H1 (cell line): ENCODE data around the gene RNASE4. TPM values are rescaled to one million over a fixed set of nuclear protein-coding genes. Genes with fewer than 3 reads are reported as not detected.

Experiments
- CTCF ChIA-PET: fragments of 300-600 bp; sonication (Branson Sonifier 250); formaldehyde crosslinking; loops from one replicate; lab custom pipeline; 2021; ENCODE audit not compliant: partially characterized antibody; lab: Charles Lee
- POLR2A ChIA-PET: fragments of 300-600 bp; sonication (Branson Sonifier 250); formaldehyde crosslinking; loops from one replicate; lab custom pipeline; 2021; ENCODE audit warnings: inconsistent platforms; ENCODE audit not compliant: partially characterized antibody; lab: Charles Lee
- DNase-seq, 2 experiments: peaks; one replicate each; pipeline versions ENCODE4 v3.0.0 to v3.0.0-alpha.2; 2010 to 2022; ENCODE audit warnings: low spot score in 2 of 2, low read depth in 1 of 2, mixed read lengths in 1 of 2
- FAIRE-seq: peaks from 2 replicates; lab custom pipeline; 2011; peaks lifted over from hg19 to GRCh38; lab: Jason Lieb, UNC
- H2AFZ ChIP-seq: 2 replicates; pipeline ENCODE4 v1.8.1; 2012; ENCODE audit warnings: low read length, inconsistent platforms
- H2AK5ac ChIP-seq: 2 replicates; pipeline ENCODE4 v1.6.1; 2013; ENCODE audit warnings: low read depth, low read length
- H2BK120ac ChIP-seq: replicated peaks from 2 replicates; pipeline ENCODE3; 2013; ENCODE audit warnings: low read depth, low read length, inconsistent platforms
- H2BK12ac ChIP-seq: 2 replicates; pipeline ENCODE4 v1.6.1; 2013; ENCODE audit warnings: low read depth, low read length
- H2BK15ac ChIP-seq: 2 replicates; pipeline ENCODE4 v1.6.1; 2013; ENCODE audit warnings: low read length
- H2BK20ac ChIP-seq: 2 replicates; pipeline ENCODE4 v1.6.1; 2013; ENCODE audit warnings: low read length
- H2BK5ac ChIP-seq: 2 replicates; pipeline ENCODE4 v1.6.1; 2013; ENCODE audit warnings: low read depth, low read length
- H3K14ac ChIP-seq: 2 replicates; pipeline ENCODE4 v1.6.1; 2013; ENCODE audit warnings: inconsistent platforms; ENCODE audit not compliant: insufficient read length
- H3K18ac ChIP-seq: 2 replicates; pipeline ENCODE4 v1.6.1; 2013; ENCODE audit warnings: low read length; ENCODE audit errors: extremely low read depth
- H3K23ac ChIP-seq: 2 replicates; pipeline ENCODE4 v1.6.1; 2013; ENCODE audit warnings: inconsistent platforms; ENCODE audit not compliant: insufficient read length
- H3K23me2 ChIP-seq: 2 replicates; pipeline ENCODE4 v1.6.1; 2013; ENCODE audit warnings: low read depth, low read length
- H3K27ac ChIP-seq: 2 replicates; pipeline ENCODE4 v1.6.1; 2011; ENCODE audit warnings: low read depth, low read length, inconsistent platforms
- H3K27me3 ChIP-seq, 4 experiments: replicated peaks in 1 of 4; 1 replicate in 1 of 4; 2 replicates in 3 of 4; pipeline versions ENCODE4 v1.6.1 to v1.8.1; 2011 to 2013; ENCODE audit warnings: low read length in 3 of 4, mild to moderate bottlenecking in 3 of 4, inconsistent platforms in 2 of 4, mixed read lengths in 2 of 4, moderate library complexity in 1 of 4; ENCODE audit not compliant: control insufficient read depth in 3 of 4, insufficient read depth in 3 of 4; ENCODE audit errors: extremely low read depth in 1 of 4
- H3K36me3 ChIP-seq, 4 experiments: 2 replicates each; pipeline versions ENCODE4 v1.6.1 to v1.8.1; 2011 to 2013; ENCODE audit warnings: mild to moderate bottlenecking in 4 of 4, low read length in 3 of 4, moderate library complexity in 2 of 4, control low read depth in 1 of 4, inconsistent platforms in 1 of 4; ENCODE audit not compliant: insufficient read depth in 4 of 4, control insufficient read depth in 2 of 4
- H3K4ac ChIP-seq: replicated peaks from 2 replicates; pipeline ENCODE3; 2013; ENCODE audit warnings: low read length, low read depth, mixed read lengths, inconsistent platforms; ENCODE audit not compliant: insufficient read length
- H3K4me1 ChIP-seq, 4 experiments: replicated peaks in 1 of 4; 1 replicate in 1 of 4; 2 replicates in 3 of 4; pipeline versions ENCODE4 v1.6.1 to v1.8.1; 2011 to 2013; ENCODE audit warnings: low read length in 3 of 4, inconsistent platforms in 2 of 4, mixed read lengths in 1 of 4; ENCODE audit not compliant: insufficient read depth in 4 of 4, control insufficient read depth in 3 of 4
- H3K4me2 ChIP-seq, 2 experiments: 2 replicates each; pipeline versions ENCODE4 v1.6.1 to v1.8.1; 2011 to 2013; ENCODE audit warnings: low read depth in 2 of 2, low read length in 2 of 2, control low read depth in 1 of 2, inconsistent platforms in 1 of 2, mild to moderate bottlenecking in 1 of 2; ENCODE audit not compliant: insufficient read depth in 1 of 2
- H3K4me3 ChIP-seq, 4 experiments: fragments of 200-600, 300-600 bp in 1 of 4; sonication (generic), shearing (Covaris generic), sonication (Bioruptor Twin) in 1 of 4; 2 replicates each; pipeline versions ENCODE4 v1.5.1 to v1.8.1; 2011 to 2016; ENCODE audit warnings: low read length in 4 of 4, low read depth in 3 of 4, control low read depth in 2 of 4, inconsistent platforms in 2 of 4, mild to moderate bottlenecking in 2 of 4, mixed read lengths in 1 of 4, moderate library complexity in 1 of 4; ENCODE audit not compliant: insufficient read depth in 2 of 4; ENCODE audit errors: extremely low read depth in 1 of 4
- H3K56ac ChIP-seq: replicated peaks from 2 replicates; pipeline ENCODE3; 2013; ENCODE audit warnings: low read depth, mild to moderate bottlenecking, mixed read lengths, low read length, inconsistent platforms; ENCODE audit not compliant: insufficient read length
- H3K79me1 ChIP-seq: 2 replicates; pipeline ENCODE4 v1.6.1; 2013; ENCODE audit warnings: low read depth, low read length, control low read depth
- H3K79me2 ChIP-seq, 2 experiments: 2 replicates each; pipeline versions ENCODE4 v1.6.1 to v1.8.1; 2012 to 2013; ENCODE audit warnings: low read length in 2 of 2, mild to moderate bottlenecking in 2 of 2, inconsistent platforms in 1 of 2; ENCODE audit not compliant: insufficient read depth in 2 of 2, control insufficient read depth in 1 of 2
- H3K9ac ChIP-seq, 4 experiments: replicated peaks in 1 of 4; 1 replicate in 1 of 4; 2 replicates in 3 of 4; pipeline versions ENCODE4 v1.6.1 to v1.8.1; 2011 to 2013; ENCODE audit warnings: low read depth in 3 of 4, low read length in 3 of 4, control low read depth in 2 of 4, mild to moderate bottlenecking in 2 of 4, moderate library complexity in 2 of 4, inconsistent platforms in 1 of 4; ENCODE audit errors: extremely low read depth in 1 of 4
- H3K9me3 ChIP-seq, 2 experiments: 2 replicates each; pipeline versions ENCODE4 v1.6.1 to v1.8.1; 2012 to 2013; ENCODE audit warnings: mild to moderate bottlenecking in 2 of 2, moderate library complexity in 2 of 2, control low read depth in 1 of 2, inconsistent platforms in 1 of 2, low read depth in 1 of 2, low read length in 1 of 2, mixed read lengths in 1 of 2; ENCODE audit not compliant: insufficient read depth in 2 of 2
- H4K20me1 ChIP-seq, 2 experiments: replicated peaks in 1 of 2; 2 replicates each; pipeline versions ENCODE3 to v1.8.1; 2011 to 2013; ENCODE audit warnings: inconsistent platforms in 2 of 2, low read length in 2 of 2, mild to moderate bottlenecking in 1 of 2; ENCODE audit not compliant: insufficient read depth in 2 of 2, control insufficient read depth in 1 of 2
- H4K5ac ChIP-seq: 2 replicates; pipeline ENCODE4 v1.6.1; 2013; ENCODE audit warnings: low read length, low read depth, mixed read lengths, inconsistent platforms; ENCODE audit not compliant: insufficient read length
- H4K8ac ChIP-seq: 2 replicates; pipeline ENCODE4 v1.8.0; 2013; ENCODE audit warnings: mild to moderate bottlenecking, moderate library complexity, low read length, inconsistent platforms; ENCODE audit not compliant: insufficient read depth; ENCODE audit errors: extremely low read depth
- H4K91ac ChIP-seq: replicated peaks from 2 replicates; pipeline ENCODE3; 2013; ENCODE audit warnings: low read length, mixed read lengths, inconsistent platforms; ENCODE audit not compliant: insufficient read length
- TAF7 ChIP-seq: optimal IDR thresholded peaks from 2 replicates; pipeline ENCODE3; 2011; ENCODE audit warnings: low read depth, mild to moderate bottlenecking, inconsistent platforms, low read length, moderate library complexity, borderline replicate concordance
- TBP ChIP-seq: IDR thresholded peaks from 2 replicates; pipeline ENCODE4 v1.6.1; 2011; ENCODE audit warnings: low read depth, low read length, improper control_type of control experiment
- WGBS, 2 experiments: shearing (Covaris generic) in 1 of 2; methylation state at CpG; one replicate each; pipeline versions ENCODE4 v1.1.6 to v1.1.7; 2013 to 2015; ENCODE audit warnings: low lambda C conversion rate in 2 of 2, mixed read lengths in 2 of 2, inconsistent platforms in 1 of 2, low coverage in 1 of 2, missing lambda C conversion rate in 1 of 2; ENCODE audit not compliant: insufficient replicate concordance in 2 of 2, insufficient coverage in 1 of 2, insufficient read length in 1 of 2; ENCODE audit errors: extremely low coverage in 1 of 2, missing lambda C conversion rate in 1 of 2; 5-methylcytosine and 5-hydroxymethylcytosine counted together
- polyA plus RNA-seq, 7 experiments: library from polyadenylated mRNA; depleted of rRNA in 3 of 7; stranded (reverse) in 5 of 7; unstranded in 2 of 7; fragments of >200 nt in 5 of 7; fragments of 200-250 nt in 2 of 7; gene quantifications; 1 replicate in 5 of 7; 2 replicates in 1 of 7; 4 replicates in 1 of 7; pipeline versions ENCODE4 v1.2.1 to v1.2.3, GENCODE V29; 2011 to 2013; ENCODE audit warnings: missing spikeins in 2 of 7, mixed read lengths in 2 of 7
- total RNA-seq: library from RNA; stranded (reverse); fragmentation: NEBNext Ultra II Directional; extraction: Animal tissue kit (Norgen Biotek cat#: 25700); gene quantifications from 2 replicates; pipeline ENCODE4 v1.2.1, GENCODE V29; 2021

RNASE4 gene
- total and polyA plus RNA-seq, 2 of the 8 experiments (the other 6 are each of a cell fraction or from before 2014, with no cell fraction given): 0.61 to 3.5 TPM

GRCh38 chr14:20659813-20660395 lies 24.5 kb upstream of the RNASE4 start:
- Histone ChIP-seq H3K4me3 (peak overlapping the region in 3 of 4 experiments; percentile 5 to 44 (median 43); a peak in 5 of 8 replicates), H2AFZ (no peak overlapping the region; the same call in 1 of the 2 replicates)

More at GRCh38 chr14:20659813-20660395, 24.5 kb upstream of the RNASE4 start:
- H3K9me3 ChIP-seq: no peaks in the 10 kb centered on the region
- no peak overlapping the region for H4K91ac ChIP-seq
- TF ChIP-seq TBP (peak; percentile 94), TAF7 (no peak)
- no peak overlapping the region for H2AK5ac ChIP-seq
- ChIA-PET CTCF (interaction anchor here (1.0 to 11.5 kb wide), 13 partner anchors 9 to 355 kb away, joined by 3 to 282 read pairs (median 4); partner anchors contain the start of genes ANG and RNASE4), POLR2A (interaction anchor here (0.6 to 2.4 kb wide), 3 partner anchors 23 to 316 kb away, joined by 4 to 6 read pairs (median 4); partner anchors contain the start of gene PARP2)
- no peak overlapping the region for H2BK120ac ChIP-seq
- peaks cover 8% of the 10 kb centered on the region for H3K23me2 ChIP-seq
- H3K4me2 ChIP-seq: peak overlapping the region; percentile 31 to 75; a peak in 3 of 4 replicates
- H3K56ac ChIP-seq: no peak overlapping the region
- FAIRE-seq: no peak
- no peak overlapping the region for H3K23ac ChIP-seq
- peaks cover 3 to 21% (median 12%) of the 10 kb centered on the region in 4 experiments; a peak in 6 of 7 replicates for H3K27me3 ChIP-seq
- H4K8ac ChIP-seq: no peak overlapping the region
- H4K20me1 ChIP-seq: no peaks in the 10 kb centered on the region
- H3K79me1 ChIP-seq: no peaks in the 10 kb centered on the region
- 55% methylated on average over 21 of the region's 26 CpGs; no CpG with 5 or more reads in 1 of the 2 experiments for WGBS, 2 experiments
- no peak overlapping the region for H2BK15ac ChIP-seq
- H2BK12ac ChIP-seq: no peak overlapping the region
- H3K4ac ChIP-seq: no peak overlapping the region
- no peak overlapping the region for H3K27ac ChIP-seq
- peak in 1 of 2 experiments; percentile 43 for DNase-seq
- no peak overlapping the region for H2BK20ac ChIP-seq
- no peak overlapping the region for H4K5ac ChIP-seq
- no peak overlapping the region for H3K14ac ChIP-seq
- no peak overlapping the region for H2BK5ac ChIP-seq
- no peaks in the 10 kb centered on the region for H3K36me3 ChIP-seq
- no peaks in the 10 kb centered on the region for H3K79me2 ChIP-seq
- H3K9ac ChIP-seq: no peak overlapping the region
- peaks cover 0 to 5% (median 1%) of the 10 kb centered on the region in 4 experiments; a peak in 4 of 7 replicates for H3K4me1 ChIP-seq
- H3K18ac ChIP-seq: no peak overlapping the region
